Osteocyte (in vitro differentiated cells): ENCODE measurements around the gene VPS13D. TPM values are rescaled to one million over a fixed set of nuclear protein-coding genes. Genes with fewer than 3 reads are reported as not detected.

Experiments
- DNase-seq: peaks from one replicate; pipeline ENCODE4 v3.0.0; 2021; ENCODE audit warnings: mixed read lengths; ENCODE audit not compliant: unreplicated experiment; ENCODE audit errors: extremely low spot score
- H3K27ac Mint-ChIP-seq: one replicate; pipeline ENCODE4 v1.8.0; 2021; ENCODE audit warnings: mild to moderate bottlenecking, mixed read lengths; ENCODE audit not compliant: unreplicated experiment
- H3K27me3 Mint-ChIP-seq: one replicate; pipeline ENCODE4 v1.8.0; 2021; ENCODE audit warnings: mixed read lengths; ENCODE audit not compliant: unreplicated experiment
- H3K36me3 Mint-ChIP-seq: one replicate; pipeline ENCODE4 v1.8.0; 2021; ENCODE audit warnings: mixed read lengths; ENCODE audit not compliant: unreplicated experiment
- H3K4me1 Mint-ChIP-seq: one replicate; pipeline ENCODE4 v1.8.0; 2021; ENCODE audit warnings: mixed read lengths; ENCODE audit not compliant: unreplicated experiment
- H3K4me3 Mint-ChIP-seq: one replicate; pipeline ENCODE4 v1.8.0; 2021; ENCODE audit warnings: mild to moderate bottlenecking, moderate library complexity, mixed read lengths; ENCODE audit not compliant: unreplicated experiment
- H3K9me3 Mint-ChIP-seq: one replicate; pipeline ENCODE4 v1.8.0; 2021; ENCODE audit warnings: mixed read lengths; ENCODE audit not compliant: unreplicated experiment
- CTCF ChIP-seq: fragments of 200-600 bp; sonication (generic); IDR thresholded peaks from 2 replicates; pipeline ENCODE4 v1.5.0; 2021; ENCODE audit warnings: antibody characterized with exemption, mild to moderate bottlenecking, moderate library complexity
- total RNA-seq: library from RNA; stranded (reverse); gene quantifications from 2 replicates; pipeline ENCODE4 v1.2.1, GENCODE V29; 2021

VPS13D gene
- total RNA-seq, 1 donor from 2014 or later = 41.1 TPM

GRCh38 chr1:12228979-12229378 is 851 bp upstream of the VPS13D start:
- no peaks in the 10 kb centered on the region for H3K9me3 Mint-ChIP-seq
- H3K4me3 Mint-ChIP-seq = peak overlapping the region; percentile 32
- peaks cover 14% of the 10 kb centered on the region for H3K27me3 Mint-ChIP-seq
- DNase-seq = no peak
- TF ChIP-seq CTCF = no peak
- H3K36me3 Mint-ChIP-seq = no peaks in the 10 kb centered on the region
- peaks cover 13% of the 10 kb centered on the region for H3K4me1 Mint-ChIP-seq
- no peak overlapping the region for H3K27ac Mint-ChIP-seq

- Mint-ChIP-seq H3K36me3 (peaks cover 2% of the 10 kb centered on the region), H3K9me3 (no peaks in the 10 kb centered on the region), H3K4me3 (peak overlapping the region; percentile 32), H3K27ac (no peak overlapping the region), H3K4me1 (peaks cover 13% of the 10 kb centered on the region), H3K27me3 (peaks cover 12% of the 10 kb centered on the region)
- no peak for DNase-seq
- no peak for TF ChIP-seq CTCF
Measured at GRCh38 chr1:12229386-12229834, 420 bp upstream of the VPS13D start.

GRCh38 chr1:12230549-12231275 is 882 bp downstream of the VPS13D start:
- Mint-ChIP-seq H3K4me1 (peaks cover 13% of the 10 kb centered on the region), H3K27ac (peak overlapping the region; percentile 27), H3K27me3 (peaks cover 7% of the 10 kb centered on the region), H3K4me3 (peak overlapping the region; percentile 79), H3K36me3 (peaks cover 5% of the 10 kb centered on the region), H3K9me3 (no peaks in the 10 kb centered on the region)
- no peak for TF ChIP-seq CTCF
- peak; percentile 87 for DNase-seq

- peaks cover 13% of the 10 kb centered on the region for H3K4me1 Mint-ChIP-seq
- H3K9me3 Mint-ChIP-seq = no peaks in the 10 kb centered on the region
- peaks cover 7% of the 10 kb centered on the region for H3K27me3 Mint-ChIP-seq
- peaks cover 5% of the 10 kb centered on the region for H3K36me3 Mint-ChIP-seq
- H3K27ac Mint-ChIP-seq = peak overlapping the region; percentile 50
- no peak for TF ChIP-seq CTCF
- DNase-seq = no peak
- H3K4me3 Mint-ChIP-seq = peak overlapping the region; percentile 79
Measured at GRCh38 chr1:12231276-12231595, 1.4 kb downstream of the VPS13D start.

- H3K27me3 Mint-ChIP-seq = peaks cover 5% of the 10 kb centered on the region
- no peak for TF ChIP-seq CTCF
- H3K4me1 Mint-ChIP-seq = peaks cover 13% of the 10 kb centered on the region
- H3K4me3 Mint-ChIP-seq = peak overlapping the region; percentile 29
- H3K36me3 Mint-ChIP-seq = peaks cover 7% of the 10 kb centered on the region
- no peaks in the 10 kb centered on the region for H3K9me3 Mint-ChIP-seq
- no peak for DNase-seq
- no peak overlapping the region for H3K27ac Mint-ChIP-seq
Measured at GRCh38 chr1:12232221-12232620, 2.4 kb downstream of the VPS13D start.
